Cardiac fibroblast (primary cell): Measurements from ENCODE around the gene NCOA3.
A peak's percentile ranks its signal among the peaks of the same experiment; 100 is the strongest.
"Not testable (repeated sequence)": the region's sequence is repeated elsewhere in the genome, so short reads cannot be mapped to it uniquely, and the experiment has no call there.

Source experiments
- DNase-seq, 2 donors: peaks; one replicate each; pipeline versions ENCODE4 v3.0.0 to v3.0.0-alpha.2; 2010; ENCODE audit warnings: low read depth in 2 of 2
- H3K4me3 ChIP-seq, 2 donors: replicated peaks in 1 of 2; 1 replicate in 1 of 2; 2 replicates in 1 of 2; pipeline ENCODE4 v1.5.1; 2011; ENCODE audit warnings: low read depth in 2 of 2, low read length in 2 of 2, mild to moderate bottlenecking in 2 of 2, moderate library complexity in 1 of 2
- TF ChIP-seq, protein P1 (sequence below): IDR thresholded peaks from one replicate; pipeline ENCODE4 v1.5.1; 2011; ENCODE audit warnings: low read depth, mild to moderate bottlenecking, low read length, inconsistent platforms

NCOA3 gene

DNA sequence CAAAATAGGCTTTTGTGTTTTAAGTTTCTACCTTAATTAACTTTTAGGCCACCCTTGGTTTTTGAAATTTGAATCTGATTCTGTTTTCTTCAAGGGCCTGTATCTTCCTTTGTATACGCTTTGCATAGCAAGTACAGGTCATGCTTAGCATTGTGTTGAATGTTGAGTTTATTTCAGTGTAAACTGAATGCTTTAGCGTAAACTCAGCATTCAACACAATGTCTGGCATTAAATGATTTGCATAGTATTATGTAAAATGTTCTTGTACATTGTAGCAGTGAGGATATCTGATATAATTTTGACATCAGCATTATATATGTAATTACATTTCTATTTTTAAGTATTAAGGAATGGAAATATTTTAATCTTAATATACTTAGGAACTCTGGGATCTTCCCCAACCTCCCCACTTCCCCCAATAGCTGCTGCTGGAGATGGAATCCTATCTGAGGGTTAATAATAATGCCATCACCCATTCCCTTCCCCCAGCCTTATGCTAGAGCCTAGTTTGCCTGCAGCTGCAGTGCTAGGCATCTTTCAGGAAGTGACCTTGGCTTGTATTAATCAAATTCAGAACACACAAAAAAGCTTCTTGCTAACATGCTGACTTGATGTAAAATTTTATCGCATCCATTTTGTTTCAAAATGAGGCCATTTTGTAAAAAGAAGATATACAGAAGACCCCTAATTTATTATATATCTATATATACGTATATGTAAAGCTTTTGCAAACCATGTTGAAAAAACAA is 73.1 kb downstream of the NCOA3 start:
- no peak overlapping the region for H3K4me3 ChIP-seq

DNA sequence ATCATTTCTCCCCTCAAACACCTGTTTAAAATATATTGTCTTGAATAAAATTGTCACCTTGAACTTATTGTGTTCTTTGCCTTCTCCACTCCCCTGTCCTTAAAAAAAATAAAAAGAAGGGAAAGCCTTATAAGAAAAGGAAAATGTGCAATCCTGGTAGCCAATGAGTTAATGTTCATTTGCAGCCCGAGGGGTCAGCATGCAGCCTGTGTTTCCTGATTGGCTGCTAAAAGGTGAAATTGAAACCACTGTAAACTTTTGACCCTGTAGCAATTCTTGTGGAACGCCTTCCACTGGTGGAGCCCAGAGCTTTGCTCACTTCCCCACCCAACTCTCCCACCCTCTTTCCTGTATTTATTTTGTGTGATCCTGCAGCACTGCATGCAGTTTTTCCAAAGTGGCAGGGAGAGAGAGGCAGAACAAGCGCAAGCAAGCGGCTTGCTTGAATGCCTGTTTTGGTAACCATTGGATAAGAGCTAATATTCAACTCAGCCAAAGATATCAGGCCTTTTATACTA is 74.9 kb downstream of the NCOA3 start:
- no peak overlapping the region for H3K4me3 ChIP-seq
- DNase-seq, result peak; percentile 74 to 88

More for the DNA sequence above, 73.1 kb downstream of the NCOA3 start:
- TF ChIP-seq, protein P1, sequence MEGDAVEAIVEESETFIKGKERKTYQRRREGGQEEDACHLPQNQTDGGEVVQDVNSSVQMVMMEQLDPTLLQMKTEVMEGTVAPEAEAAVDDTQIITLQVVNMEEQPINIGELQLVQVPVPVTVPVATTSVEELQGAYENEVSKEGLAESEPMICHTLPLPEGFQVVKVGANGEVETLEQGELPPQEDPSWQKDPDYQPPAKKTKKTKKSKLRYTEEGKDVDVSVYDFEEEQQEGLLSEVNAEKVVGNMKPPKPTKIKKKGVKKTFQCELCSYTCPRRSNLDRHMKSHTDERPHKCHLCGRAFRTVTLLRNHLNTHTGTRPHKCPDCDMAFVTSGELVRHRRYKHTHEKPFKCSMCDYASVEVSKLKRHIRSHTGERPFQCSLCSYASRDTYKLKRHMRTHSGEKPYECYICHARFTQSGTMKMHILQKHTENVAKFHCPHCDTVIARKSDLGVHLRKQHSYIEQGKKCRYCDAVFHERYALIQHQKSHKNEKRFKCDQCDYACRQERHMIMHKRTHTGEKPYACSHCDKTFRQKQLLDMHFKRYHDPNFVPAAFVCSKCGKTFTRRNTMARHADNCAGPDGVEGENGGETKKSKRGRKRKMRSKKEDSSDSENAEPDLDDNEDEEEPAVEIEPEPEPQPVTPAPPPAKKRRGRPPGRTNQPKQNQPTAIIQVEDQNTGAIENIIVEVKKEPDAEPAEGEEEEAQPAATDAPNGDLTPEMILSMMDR, result no peak
- DNase-seq, result peak; percentile 34 to 40

DNA sequence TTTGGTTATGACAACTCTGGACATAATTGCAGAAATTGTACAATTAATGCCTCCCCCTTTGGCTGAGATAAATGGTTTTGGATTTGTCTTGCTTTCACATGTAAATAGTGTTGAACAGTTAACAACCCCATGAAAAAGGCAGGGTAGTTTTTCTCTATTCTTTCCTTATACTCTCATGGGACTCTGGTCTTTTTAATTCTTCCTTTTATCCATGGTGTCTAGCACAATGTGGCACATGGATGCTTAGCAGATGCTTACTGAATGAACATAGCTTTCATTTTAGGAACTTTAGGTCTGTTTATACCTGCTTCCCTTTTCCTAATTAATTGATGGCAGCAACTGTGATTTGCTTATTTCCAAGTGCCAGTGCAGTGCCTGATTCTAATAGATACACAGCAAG is 75.6 kb downstream of the NCOA3 start:
- no peak for DNase-seq
- TF ChIP-seq, protein P1, result no peak
- no peak overlapping the region for H3K4me3 ChIP-seq

More for the DNA sequence above, 74.9 kb downstream of the NCOA3 start:
- TF ChIP-seq, protein P1, result no peak

DNA sequence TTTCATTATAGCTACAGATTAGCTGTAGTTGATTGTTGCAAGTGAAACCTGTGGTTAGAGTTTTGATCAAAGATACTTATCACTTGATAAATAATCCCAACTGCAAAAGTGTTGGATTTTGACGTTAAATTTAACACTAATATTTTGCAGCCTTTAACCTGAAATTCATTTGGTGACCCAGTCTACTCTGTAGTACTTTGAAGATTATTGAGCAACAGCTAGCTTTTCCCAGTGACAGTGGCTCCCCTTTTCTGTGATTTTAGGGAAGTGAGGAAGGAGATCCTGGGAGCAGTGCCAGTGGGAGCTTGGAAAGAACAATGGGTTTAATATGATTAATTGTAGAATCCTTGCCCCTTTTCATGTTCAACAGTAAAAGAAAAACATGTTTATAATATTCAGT is 76.9 kb downstream of the NCOA3 start:
- no peak overlapping the region for H3K4me3 ChIP-seq
- TF ChIP-seq, protein P1, result no peak
- DNase-seq, result peak; percentile 48 to 58

GRCh38 chr20:47580686-47581085 is 79.0 kb downstream of the NCOA3 start:
- DNase-seq, H3K4me3 ChIP-seq: not testable (repeated sequence)

DNA sequence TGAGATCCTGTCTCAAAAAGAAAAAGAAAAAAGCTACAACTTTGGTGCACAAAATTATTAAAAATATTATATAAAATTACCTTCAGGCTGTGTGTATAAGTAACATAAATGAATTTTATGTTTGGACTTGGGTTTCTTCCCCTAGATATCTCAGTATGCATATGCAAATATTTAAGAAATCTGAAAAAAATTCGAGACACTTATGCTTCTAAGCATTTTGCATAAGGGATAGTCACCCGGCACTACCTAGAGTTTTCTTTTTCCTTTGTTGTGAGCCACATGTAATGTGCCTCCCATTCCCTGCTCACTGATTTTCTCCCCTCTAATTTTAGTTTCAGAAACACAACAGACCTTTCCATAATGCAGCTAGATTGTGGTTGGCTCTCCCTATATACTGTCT is 79.4 kb downstream of the NCOA3 start:
- no peak overlapping the region for H3K4me3 ChIP-seq
- DNase-seq, result no peak
- TF ChIP-seq, protein P1, result no peak

DNA sequence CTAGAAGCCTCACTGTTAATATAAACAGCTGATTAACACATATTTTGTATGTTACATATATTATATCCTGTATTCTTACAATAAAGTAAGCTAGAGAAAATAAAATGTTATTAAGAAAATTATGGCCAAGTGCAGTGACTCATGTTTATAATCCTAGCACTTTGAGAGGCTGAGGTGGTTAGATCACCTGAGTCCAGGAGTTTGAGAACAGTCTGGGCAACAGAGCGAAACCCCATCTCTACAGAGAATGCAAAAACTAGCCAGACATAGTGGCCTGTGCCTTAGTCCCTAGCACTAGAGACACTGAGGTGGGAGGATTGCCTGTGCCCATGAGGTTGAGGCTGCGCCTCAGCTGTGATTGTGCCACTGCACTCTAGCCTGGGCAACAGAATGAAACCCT is 81.9 kb downstream of the NCOA3 start:
- no peak for DNase-seq
- no peak overlapping the region for H3K4me3 ChIP-seq
- TF ChIP-seq, protein P1, result no peak
